ENCODE measurements around the gene GPATCH1.
A peak's percentile ranks its signal among the peaks of the same experiment; 100 is the strongest.

Gene GPATCH1

GRCh38 chr19:33064458-33064791, 16.6 kb upstream of the GPATCH1 start:
- no peak for DNase-seq

GRCh38 chr19:33064792-33065550, 16.0 kb upstream of the GPATCH1 start, which contains the start of gene RHPN2:
RHPN2 (minus strand) TSS chr19:33064888; CDS start chr19:33064852, 36 bp downstream.
- peak; percentile 11 to 12 for DNase-seq

- no peak for DNase-seq
These were observed 14.4 kb upstream of the GPATCH1 start for GRCh38 chr19:33066543-33066942.

GRCh38 chr19:33067121-33067520, 13.9 kb upstream of the GPATCH1 start:
- DNase-seq, result no peak

- DNase-seq, result no peak
These were observed 9.1 kb upstream of the GPATCH1 start for GRCh38 chr19:33071887-33072286.

- DNase-seq, result no peak
These were observed 5.5 kb upstream of the GPATCH1 start for GRCh38 chr19:33075519-33075918.

- no peak for DNase-seq
These were observed 4.7 kb downstream of the GPATCH1 start for GRCh38 chr19:33085570-33086128.

GRCh38 chr19:33086955-33087354, 6.0 kb downstream of the GPATCH1 start:
- no peak for DNase-seq

- no peak for DNase-seq
These were observed 8.0 kb downstream of the GPATCH1 start for GRCh38 chr19:33089010-33089409.

- no peak for DNase-seq
These were observed 9.2 kb downstream of the GPATCH1 start for GRCh38 chr19:33090179-33090578.

GRCh38 chr19:33093420-33094210, 12.6 kb downstream of the GPATCH1 start:
- no peak for DNase-seq

- DNase-seq, result no peak
These were observed 13.6 kb downstream of the GPATCH1 start for GRCh38 chr19:33094436-33095067.

- DNase-seq, result no peak
These were observed 15.0 kb downstream of the GPATCH1 start for GRCh38 chr19:33096005-33096404.

GRCh38 chr19:33098055-33098534, 17.1 kb downstream of the GPATCH1 start:
- DNase-seq, result no peak

- DNase-seq, result no peak
These were observed 20.1 kb downstream of the GPATCH1 start for GRCh38 chr19:33100894-33101644.

GRCh38 chr19:33102893-33103292, 21.9 kb downstream of the GPATCH1 start:
- DNase-seq, result no peak

GRCh38 chr19:33108161-33108560, 27.2 kb downstream of the GPATCH1 start:
- no peak for DNase-seq

GRCh38 chr19:33110137-33110910, 29.3 kb downstream of the GPATCH1 start:
- no peak for DNase-seq

GRCh38 chr19:33111587-33111986, 30.6 kb downstream of the GPATCH1 start:
- DNase-seq, result no peak

GRCh38 chr19:33114312-33114711, 33.3 kb downstream of the GPATCH1 start:
- DNase-seq, result no peak

GRCh38 chr19:33117501-33117900, 36.5 kb downstream of the GPATCH1 start:
- DNase-seq, result no peak

GRCh38 chr19:33118643-33119042, 37.7 kb downstream of the GPATCH1 start:
- DNase-seq, result no peak
